Astrocyte (in vitro differentiated cells and primary cell): ENCODE results near the gene TENM4. TPM values are rescaled to one million over a fixed set of nuclear protein-coding genes. Genes with fewer than 3 reads are reported as not detected.

ENCODE experiments used
- DNase-seq: peaks from one replicate; pipeline ENCODE4 v3.0.0-alpha.2; 2010; ENCODE audit warnings: low read depth
- FAIRE-seq: peaks from 2 replicates; lab custom pipeline; 2011; peaks lifted over from hg19 to GRCh38; lab: Jason Lieb, UNC
- H2AFZ ChIP-seq: 2 replicates; pipeline ENCODE4 v1.6.0; 2012; ENCODE audit warnings: low read depth, low read length, inconsistent platforms
- H3K27ac ChIP-seq: 2 replicates; pipeline ENCODE4 v1.5.1; 2011; ENCODE audit warnings: low read depth, low read length, inconsistent platforms
- H3K27me3 ChIP-seq: 2 replicates; pipeline ENCODE4 v1.6.0; 2011; ENCODE audit warnings: low read length, inconsistent platforms; ENCODE audit not compliant: insufficient read depth
- H3K36me3 ChIP-seq: 2 replicates; pipeline ENCODE4 v1.5.1; 2011; ENCODE audit warnings: low read length, inconsistent platforms; ENCODE audit not compliant: insufficient read depth
- H3K4me1 ChIP-seq: 2 replicates; pipeline ENCODE4 v1.5.1; 2011; ENCODE audit warnings: low read length, inconsistent platforms; ENCODE audit not compliant: insufficient read depth
- H3K4me2 ChIP-seq: 2 replicates; pipeline ENCODE4 v1.6.0; 2012; ENCODE audit warnings: low read length, inconsistent platforms
- H3K4me3 ChIP-seq: 2 replicates; pipeline ENCODE4 v1.5.1; 2011; ENCODE audit warnings: low read depth, mild to moderate bottlenecking, low read length, inconsistent platforms; ENCODE audit not compliant: insufficient read depth
- H3K79me2 ChIP-seq: 2 replicates; pipeline ENCODE4 v1.6.0; 2012; ENCODE audit warnings: mild to moderate bottlenecking, low read length, inconsistent platforms; ENCODE audit not compliant: insufficient read depth
- H3K9ac ChIP-seq: 2 replicates; pipeline ENCODE4 v1.6.0; 2012; ENCODE audit warnings: mild to moderate bottlenecking, low read length, inconsistent platforms
- H3K9me3 ChIP-seq: 2 replicates; pipeline ENCODE4 v1.5.1; 2012; ENCODE audit warnings: low read depth, mild to moderate bottlenecking, low read length, inconsistent platforms; ENCODE audit not compliant: insufficient read depth
- H4K20me1 ChIP-seq: 2 replicates; pipeline ENCODE4 v1.6.0; 2012; ENCODE audit warnings: low read length, inconsistent platforms; ENCODE audit not compliant: insufficient read depth
- H3K27ac Mint-ChIP-seq: one replicate; pipeline ENCODE4 v1.8.0; 2021; ENCODE audit warnings: mild to moderate bottlenecking, mixed read lengths; ENCODE audit not compliant: unreplicated experiment
- H3K27me3 Mint-ChIP-seq: one replicate; pipeline ENCODE4 v1.8.0; 2021; ENCODE audit warnings: low read depth, mixed read lengths; ENCODE audit not compliant: unreplicated experiment
- H3K36me3 Mint-ChIP-seq: one replicate; pipeline ENCODE4 v1.8.0; 2021; ENCODE audit warnings: low read depth, mixed read lengths; ENCODE audit not compliant: unreplicated experiment
- H3K4me1 Mint-ChIP-seq: one replicate; pipeline ENCODE4 v1.8.0; 2021; ENCODE audit warnings: low read depth, mixed read lengths; ENCODE audit not compliant: unreplicated experiment
- H3K4me3 Mint-ChIP-seq: one replicate; pipeline ENCODE4 v1.8.0; 2021; ENCODE audit warnings: mild to moderate bottlenecking, moderate library complexity, mixed read lengths; ENCODE audit not compliant: unreplicated experiment
- H3K9me3 Mint-ChIP-seq: one replicate; pipeline ENCODE4 v1.8.0; 2021; ENCODE audit warnings: mild to moderate bottlenecking, mixed read lengths; ENCODE audit not compliant: unreplicated experiment
- CTCF ChIP-seq: IDR thresholded peaks from 2 replicates; pipeline ENCODE4 v1.5.1; 2011; ENCODE audit warnings: low read depth, mild to moderate bottlenecking, inconsistent platforms, low read length, moderate library complexity; ENCODE audit not compliant: insufficient read depth
- EZH2 ChIP-seq: IDR thresholded peaks from 2 replicates; pipeline ENCODE4 v1.6.1; 2012; ENCODE audit warnings: mild to moderate bottlenecking, low read length, inconsistent platforms; ENCODE audit not compliant: insufficient read depth
- total RNA-seq: library from RNA; stranded (reverse); gene quantifications from 2 replicates; pipeline ENCODE4 v1.2.1, GENCODE V29; 2021

The TENM4 gene
- total RNA-seq, 1 donor from 2014 or later, result 7.5 TPM

- no peak for TF ChIP-seq EZH2
- Histone ChIP-seq H3K27ac (no peak overlapping the region), H3K27me3 (no peaks in the 10 kb centered on the region), H3K36me3 (no peaks in the 10 kb centered on the region), H3K4me1 (peaks cover 8% of the 10 kb centered on the region), H3K9me3 (no peaks in the 10 kb centered on the region), H3K79me2 (no peaks in the 10 kb centered on the region), H3K4me2 (no peak overlapping the region), H4K20me1 (no peaks in the 10 kb centered on the region), H2AFZ (no peak overlapping the region), H3K4me3 (no peak overlapping the region), H3K9ac (no peak overlapping the region)
- peak; percentile 23 for DNase-seq
- Mint-ChIP-seq H3K27ac (no peak overlapping the region), H3K27me3 (peaks cover 23% of the 10 kb centered on the region), H3K9me3 (no peaks in the 10 kb centered on the region), H3K4me3 (no peak overlapping the region), H3K4me1 (peaks cover 5% of the 10 kb centered on the region), H3K36me3 (peaks cover 2% of the 10 kb centered on the region)
- no peak for FAIRE-seq
Measured at GRCh38 chr11:78722786-78723185, 718.0 kb downstream of the TENM4 start.

GRCh38 chr11:78720281-78720989 lies 720.4 kb downstream of the TENM4 start:
- DNase-seq (no peak), FAIRE-seq (no peak)
- H3K4me3 Mint-ChIP-seq, result no peak overlapping the region
- no peaks in the 10 kb centered on the region for H3K9me3 ChIP-seq
- H4K20me1 ChIP-seq, result no peaks in the 10 kb centered on the region
- no peaks in the 10 kb centered on the region for H3K27me3 ChIP-seq
- peaks cover 18% of the 10 kb centered on the region for H3K4me1 Mint-ChIP-seq
- no peak for TF ChIP-seq EZH2
- TF ChIP-seq CTCF, result no peak
- peaks cover 19% of the 10 kb centered on the region for H3K27me3 Mint-ChIP-seq
- H3K36me3 Mint-ChIP-seq, result peaks cover 1% of the 10 kb centered on the region
- H3K27ac Mint-ChIP-seq, result no peak overlapping the region
- no peak overlapping the region for H2AFZ ChIP-seq
- no peaks in the 10 kb centered on the region for H3K36me3 ChIP-seq
- H3K9me3 Mint-ChIP-seq, result no peaks in the 10 kb centered on the region
- peaks cover 19% of the 10 kb centered on the region for H3K4me1 ChIP-seq
- H3K9ac ChIP-seq, result no peak overlapping the region
- H3K4me2 ChIP-seq, result no peak overlapping the region
- no peaks in the 10 kb centered on the region for H3K79me2 ChIP-seq
- no peak overlapping the region for H3K27ac ChIP-seq
- H3K4me3 ChIP-seq, result no peak overlapping the region

GRCh38 chr11:78717041-78717440 lies 723.8 kb downstream of the TENM4 start:
- H3K4me1 Mint-ChIP-seq, result peaks cover 12% of the 10 kb centered on the region
- H3K27me3 Mint-ChIP-seq, result peaks cover 2% of the 10 kb centered on the region
- H3K4me3 Mint-ChIP-seq, result no peak overlapping the region
- Histone ChIP-seq H3K27ac (no peak overlapping the region), H3K79me2 (no peaks in the 10 kb centered on the region), H3K9me3 (no peaks in the 10 kb centered on the region), H3K9ac (no peak overlapping the region), H3K4me2 (no peak overlapping the region), H3K4me3 (no peak overlapping the region), H3K4me1 (peaks cover 19% of the 10 kb centered on the region), H3K27me3 (no peaks in the 10 kb centered on the region), H2AFZ (no peak overlapping the region), H3K36me3 (no peaks in the 10 kb centered on the region), H4K20me1 (no peaks in the 10 kb centered on the region)
- DNase-seq (no peak), FAIRE-seq (no peak)
- no peak for TF ChIP-seq EZH2
- TF ChIP-seq CTCF, result no peak
- H3K36me3 Mint-ChIP-seq, result no peaks in the 10 kb centered on the region
- H3K27ac Mint-ChIP-seq, result no peak overlapping the region
- no peaks in the 10 kb centered on the region for H3K9me3 Mint-ChIP-seq
